Measurements from ENCODE around the gene HPCA.
"Not testable (repeated sequence)": the region's sequence is repeated elsewhere in the genome, so short reads cannot be mapped to it uniquely, and the experiment has no call there.

The HPCA gene

GRCh38 chr1:32905588-32905987, 19.3 kb downstream of the HPCA start:
- H4K91ac ChIP-seq (ENCODE audit: low read depth, low read length); H4K8ac ChIP-seq (ENCODE audit: low read depth, low read length); H3K4me2 ChIP-seq (ENCODE audit: low read length); H3K79me2 ChIP-seq (ENCODE audit: control insufficient read depth, insufficient read depth, low read length, poor library complexity); H3K14ac ChIP-seq (ENCODE audit: low read length); H2AFZ ChIP-seq (ENCODE audit: insufficient read depth, low read length, poor library complexity); H3K23ac ChIP-seq (ENCODE audit: low read length); H2BK12ac ChIP-seq (ENCODE audit: low read length); DNase-seq; H3K9ac ChIP-seq (ENCODE audit: low read length); H4K12ac ChIP-seq (ENCODE audit: low read depth, low read length); H3K4ac ChIP-seq (ENCODE audit: low read depth, low read length); H3K36me3 ChIP-seq (ENCODE audit: control insufficient read depth in 1 of 2, insufficient read depth in 2 of 2, low read length in 2 of 2); H2BK120ac ChIP-seq (ENCODE audit: insufficient read depth, low read length, poor library complexity); H2AK5ac ChIP-seq (ENCODE audit: low read length); H3K4me3 ChIP-seq (ENCODE audit: low read depth, low read length); H3K9me3 ChIP-seq (ENCODE audit: insufficient read depth, low read depth, low read length); H2BK5ac ChIP-seq (ENCODE audit: low read depth, low read length, poor library complexity); H3K18ac ChIP-seq (ENCODE audit: low read length); H3K27me3 ChIP-seq (ENCODE audit: insufficient read depth, low read length); H3K27ac ChIP-seq (ENCODE audit: low read depth, low read length): not testable (repeated sequence)
- Histone ChIP-seq H3K79me1 (ENCODE audit: low read length) (peaks cover 16% of the 10 kb centered on the region), H3K4me1 (ENCODE audit: control insufficient read depth in 1 of 2, insufficient read depth in 2 of 2, low read length in 2 of 2) (peaks cover 9 to 15% of the 10 kb centered on the region in 2 experiments)
- no CpG with 5 or more reads among the region's 10 CpGs for WGBS (ENCODE audit: extremely low coverage, insufficient coverage, insufficient read length)

GRCh38 chr1:32906654-32907053, 20.4 kb downstream of the HPCA start:
- Histone ChIP-seq H3K4me2 (ENCODE audit: low read length) (no peak overlapping the region), H3K18ac (ENCODE audit: low read length) (no peak overlapping the region), H3K79me1 (ENCODE audit: low read length) (peaks cover 8% of the 10 kb centered on the region), H3K9ac (ENCODE audit: low read length) (no peak overlapping the region), H4K8ac (ENCODE audit: low read depth, low read length) (no peak overlapping the region), H2AFZ (ENCODE audit: insufficient read depth, low read length, poor library complexity) (no peak overlapping the region), H3K4me1 (ENCODE audit: control insufficient read depth in 1 of 2, insufficient read depth in 2 of 2, low read length in 2 of 2) (peaks cover 4 to 9% of the 10 kb centered on the region in 2 experiments), H3K27ac (ENCODE audit: low read depth, low read length) (no peak overlapping the region), H3K79me2 (ENCODE audit: control insufficient read depth, insufficient read depth, low read length, poor library complexity) (peaks cover 1% of the 10 kb centered on the region), H2BK5ac (ENCODE audit: low read depth, low read length, poor library complexity) (no peak overlapping the region), H4K91ac (ENCODE audit: low read depth, low read length) (no peak overlapping the region), H3K27me3 (ENCODE audit: insufficient read depth, low read length) (no peaks in the 10 kb centered on the region), H3K23ac (ENCODE audit: low read length) (no peak overlapping the region), H3K9me3 (ENCODE audit: insufficient read depth, low read depth, low read length) (no peaks in the 10 kb centered on the region), H2BK120ac (ENCODE audit: insufficient read depth, low read length, poor library complexity) (no peak overlapping the region), H3K4ac (ENCODE audit: low read depth, low read length) (no peak overlapping the region), H3K36me3 (ENCODE audit: control insufficient read depth in 1 of 2, insufficient read depth in 2 of 2, low read length in 2 of 2) (no peaks in the 10 kb centered on the region), H4K12ac (ENCODE audit: low read depth, low read length) (no peak overlapping the region), H3K4me3 (ENCODE audit: low read depth, low read length) (no peak overlapping the region), H2AK5ac (ENCODE audit: low read length) (no peak overlapping the region), H2BK12ac (ENCODE audit: low read length) (no peak overlapping the region), H3K14ac (ENCODE audit: low read length) (no peak overlapping the region)
- no peak for DNase-seq
- WGBS (ENCODE audit: extremely low coverage, insufficient coverage, insufficient read length), result no CpG with 5 or more reads among the region's 7 CpGs

- Histone ChIP-seq H4K8ac (ENCODE audit: low read depth, low read length) (no peak overlapping the region), H3K4me1 (ENCODE audit: control insufficient read depth in 1 of 2, insufficient read depth in 2 of 2, low read length in 2 of 2) (peaks cover 3 to 4% of the 10 kb centered on the region in 2 experiments)
- no CpG with 5 or more reads among the region's 4 CpGs for WGBS (ENCODE audit: extremely low coverage, insufficient coverage, insufficient read length)
Observed at GRCh38 chr1:32907435-32907834, 21.1 kb downstream of the HPCA start.

GRCh38 chr1:32910319-32910718, 24.0 kb downstream of the HPCA start:
- Histone ChIP-seq H2BK120ac (ENCODE audit: insufficient read depth, low read length, poor library complexity) (no peak overlapping the region), H2BK5ac (ENCODE audit: low read depth, low read length, poor library complexity) (no peak overlapping the region), H3K23ac (ENCODE audit: low read length) (no peak overlapping the region), H3K79me1 (ENCODE audit: low read length) (no peaks in the 10 kb centered on the region), H3K79me2 (ENCODE audit: control insufficient read depth, insufficient read depth, low read length, poor library complexity) (no peaks in the 10 kb centered on the region), H2AFZ (ENCODE audit: insufficient read depth, low read length, poor library complexity) (no peak overlapping the region), H3K14ac (ENCODE audit: low read length) (no peak overlapping the region), H3K9ac (ENCODE audit: low read length) (no peak overlapping the region), H3K4me1 (ENCODE audit: control insufficient read depth in 1 of 2, insufficient read depth in 2 of 2, low read length in 2 of 2) (no peaks in the 10 kb centered on the region), H3K27me3 (ENCODE audit: insufficient read depth, low read length) (no peaks in the 10 kb centered on the region), H3K4me3 (ENCODE audit: low read depth, low read length) (no peak overlapping the region), H3K27ac (ENCODE audit: low read depth, low read length) (no peak overlapping the region), H3K18ac (ENCODE audit: low read length) (no peak overlapping the region), H3K4ac (ENCODE audit: low read depth, low read length) (no peak overlapping the region), H3K36me3 (ENCODE audit: control insufficient read depth in 1 of 2, insufficient read depth in 2 of 2, low read length in 2 of 2) (no peaks in the 10 kb centered on the region), H4K91ac (ENCODE audit: low read depth, low read length) (no peak overlapping the region), H4K12ac (ENCODE audit: low read depth, low read length) (no peak overlapping the region), H3K9me3 (ENCODE audit: insufficient read depth, low read depth, low read length) (no peaks in the 10 kb centered on the region), H4K8ac (ENCODE audit: low read depth, low read length) (no peak overlapping the region), H3K4me2 (ENCODE audit: low read length) (no peak overlapping the region), H2BK12ac (ENCODE audit: low read length) (no peak overlapping the region), H2AK5ac (ENCODE audit: low read length) (no peak overlapping the region)
- DNase-seq, result no peak
- WGBS (ENCODE audit: extremely low coverage, insufficient coverage, insufficient read length), result no CpG with 5 or more reads among the region's 5 CpGs

More at GRCh38 chr1:32907435-32907834, 21.1 kb downstream of the HPCA start:
- no peak overlapping the region for H3K27ac ChIP-seq (ENCODE audit: low read depth, low read length)
- no peaks in the 10 kb centered on the region for H3K79me2 ChIP-seq (ENCODE audit: control insufficient read depth, insufficient read depth, low read length, poor library complexity)
- no peak overlapping the region for H2BK120ac ChIP-seq (ENCODE audit: insufficient read depth, low read length, poor library complexity)
- H2AFZ ChIP-seq (ENCODE audit: insufficient read depth, low read length, poor library complexity), result no peak overlapping the region
- no peak overlapping the region for H3K14ac ChIP-seq (ENCODE audit: low read length)
- no peak overlapping the region for H3K9ac ChIP-seq (ENCODE audit: low read length)
- no peak overlapping the region for H2BK5ac ChIP-seq (ENCODE audit: low read depth, low read length, poor library complexity)
- H3K79me1 ChIP-seq (ENCODE audit: low read length), result peaks cover 3% of the 10 kb centered on the region
- H3K4me3 ChIP-seq (ENCODE audit: low read depth, low read length), result no peak overlapping the region
- no peak overlapping the region for H2AK5ac ChIP-seq (ENCODE audit: low read length)
- no peak overlapping the region for H4K12ac ChIP-seq (ENCODE audit: low read depth, low read length)
- no peaks in the 10 kb centered on the region for H3K27me3 ChIP-seq (ENCODE audit: insufficient read depth, low read length)
- no peak overlapping the region for H3K18ac ChIP-seq (ENCODE audit: low read length)
- no peak overlapping the region for H3K4ac ChIP-seq (ENCODE audit: low read depth, low read length)
- H3K4me2 ChIP-seq (ENCODE audit: low read length), result no peak overlapping the region
- no peaks in the 10 kb centered on the region for H3K9me3 ChIP-seq (ENCODE audit: insufficient read depth, low read depth, low read length)
- H2BK12ac ChIP-seq (ENCODE audit: low read length), result no peak overlapping the region
- H3K36me3 ChIP-seq (ENCODE audit: control insufficient read depth in 1 of 2, insufficient read depth in 2 of 2, low read length in 2 of 2), result no peaks in the 10 kb centered on the region
- no peak overlapping the region for H4K91ac ChIP-seq (ENCODE audit: low read depth, low read length)
- no peak for DNase-seq
- H3K23ac ChIP-seq (ENCODE audit: low read length), result no peak overlapping the region
